HTERT RPE-1 (cell line): ENCODE results near the gene BCDIN3D.

Source experiments
- in situ Hi-C: fragments of 300-500 bp; cut with MboI; formaldehyde crosslinking; loops from 4 replicates; pipeline ENCODE4 v1.14.3; 2020; ENCODE audit warnings: low sequenced_read_pairs

Gene BCDIN3D

DNA sequence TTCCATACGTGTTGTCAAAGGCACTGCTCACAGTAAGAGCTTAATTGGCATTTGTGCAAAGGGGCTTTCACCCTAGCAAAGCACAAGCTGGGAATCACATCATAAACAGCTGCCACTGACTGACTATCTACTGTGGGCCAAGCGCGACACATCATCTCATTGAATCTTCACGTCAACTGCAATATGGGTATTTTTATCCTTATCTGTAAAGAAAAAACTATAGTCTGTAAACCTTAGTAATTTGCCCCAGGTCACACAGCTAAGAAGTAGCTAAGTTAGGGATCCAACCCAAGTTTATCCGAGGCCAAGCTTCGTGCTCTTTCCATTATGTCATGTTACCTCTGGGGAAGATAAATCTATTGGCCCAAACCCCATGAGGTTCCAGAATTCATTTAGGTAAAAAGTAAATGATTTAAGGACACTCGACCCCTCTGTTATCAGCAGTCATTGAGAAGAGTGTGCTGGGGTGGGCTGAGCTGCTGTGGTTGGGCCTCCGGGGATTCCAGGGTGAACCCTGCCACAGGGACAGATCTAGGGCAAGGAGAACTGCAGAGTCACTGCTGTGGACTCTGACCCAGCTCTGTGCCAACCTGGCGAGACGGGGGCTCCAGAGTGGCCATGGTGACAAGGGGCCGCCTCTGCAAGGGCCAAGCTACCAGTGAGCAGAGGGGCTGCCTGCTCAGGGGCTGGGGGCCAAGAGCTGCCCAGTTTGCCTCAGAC is 42.3 kb downstream of the BCDIN3D start:
- in situ Hi-C loops = no loop called here

GRCh38 chr12:49798934-49799333 is 44.0 kb downstream of the BCDIN3D start:
- in situ Hi-C loops = no loop called here

- in situ Hi-C loops = no loop called here
These were observed 44.7 kb downstream of the BCDIN3D start for GRCh38 chr12:49798248-49798647.

DNA sequence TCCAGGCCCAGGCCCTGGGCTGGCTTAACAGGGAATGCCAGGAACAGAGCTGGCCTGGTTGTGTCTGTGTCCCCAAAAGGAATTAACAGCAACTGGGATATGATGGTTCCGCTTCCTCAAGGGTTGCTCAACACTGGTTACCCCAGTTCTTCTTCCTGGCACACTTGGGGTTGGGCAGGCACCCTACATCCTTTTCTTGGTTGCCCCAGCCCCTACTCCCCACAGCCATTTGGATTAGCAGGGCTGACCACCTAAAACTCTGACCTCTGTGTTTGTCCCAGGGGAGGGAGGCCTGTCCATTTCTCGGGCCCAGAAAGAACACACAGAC is 45.5 kb downstream of the BCDIN3D start:
- in situ Hi-C loops = no loop called here

- in situ Hi-C loops = no loop called here
These were observed 46.1 kb downstream of the BCDIN3D start for GRCh38 chr12:49796606-49797448.

DNA sequence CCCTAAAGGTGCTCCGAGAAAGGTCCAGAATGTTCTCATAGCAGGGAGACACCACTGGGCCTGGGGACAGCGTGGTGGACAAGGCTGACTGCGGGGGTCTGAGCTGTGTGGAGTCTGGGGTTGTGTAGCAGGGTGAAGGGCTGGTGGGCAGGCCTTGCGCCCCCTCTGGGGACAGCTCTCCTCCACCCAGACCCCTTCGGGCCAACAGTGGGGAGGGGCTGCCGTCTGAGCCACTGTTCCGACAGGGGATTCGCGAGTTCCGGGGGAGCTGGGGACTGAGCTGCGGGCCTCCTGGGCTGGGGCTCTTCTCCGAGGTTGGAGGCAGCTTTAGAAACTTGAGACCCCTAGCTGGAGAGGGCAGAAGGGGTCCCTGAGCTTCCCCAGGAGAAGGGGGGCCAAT is 46.8 kb downstream of the BCDIN3D start:
- in situ Hi-C loops = no loop called here

GRCh38 chr12:49795654-49796105 is 47.2 kb downstream of the BCDIN3D start:
- in situ Hi-C loops = no loop called here

DNA sequence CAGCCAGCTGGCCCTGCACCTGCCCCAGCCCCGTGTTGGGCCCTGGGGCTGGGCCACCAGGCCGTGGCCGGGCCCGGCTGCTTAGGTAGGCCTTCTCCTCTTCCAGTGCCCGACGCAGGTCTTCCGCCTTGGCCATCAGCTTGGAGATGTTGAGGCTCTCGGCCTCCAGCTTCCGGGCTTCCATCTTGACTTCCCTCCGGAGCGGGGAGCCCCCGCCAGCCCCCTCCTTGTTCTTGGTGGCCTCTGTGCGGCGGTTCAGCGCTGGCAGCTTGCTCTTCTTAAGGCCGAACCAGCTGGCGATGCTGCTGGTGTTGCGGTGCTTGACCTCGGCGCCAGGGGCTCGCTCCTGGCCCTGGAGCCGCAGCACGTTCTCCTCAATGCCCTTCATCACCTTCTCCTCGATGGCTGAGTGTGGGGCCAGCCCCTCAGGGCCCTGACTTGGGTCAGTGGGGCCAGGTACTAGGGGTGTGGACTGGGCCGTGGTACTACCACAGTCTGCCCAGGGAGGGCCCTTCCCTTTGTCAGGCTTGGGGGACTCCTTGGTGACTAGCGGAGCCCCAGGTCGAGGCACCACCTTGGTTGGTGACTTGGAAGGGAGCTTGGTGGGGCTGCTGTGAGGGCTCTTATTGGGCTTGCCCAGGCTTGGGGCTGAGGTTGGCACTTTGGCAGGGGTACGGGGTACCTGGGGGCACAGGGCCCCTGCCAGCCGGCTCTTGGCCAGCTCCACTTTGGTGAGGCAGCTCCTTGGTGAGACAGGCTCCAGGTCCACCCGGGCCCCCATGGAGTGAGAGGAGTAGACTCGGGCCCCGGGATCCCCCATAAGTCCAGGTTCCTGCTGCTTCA is 47.9 kb downstream of the BCDIN3D start:
- in situ Hi-C loops = no loop called here

- in situ Hi-C loops = no loop called here
These were observed 48.9 kb downstream of the BCDIN3D start for GRCh38 chr12:49794021-49794420.

DNA sequence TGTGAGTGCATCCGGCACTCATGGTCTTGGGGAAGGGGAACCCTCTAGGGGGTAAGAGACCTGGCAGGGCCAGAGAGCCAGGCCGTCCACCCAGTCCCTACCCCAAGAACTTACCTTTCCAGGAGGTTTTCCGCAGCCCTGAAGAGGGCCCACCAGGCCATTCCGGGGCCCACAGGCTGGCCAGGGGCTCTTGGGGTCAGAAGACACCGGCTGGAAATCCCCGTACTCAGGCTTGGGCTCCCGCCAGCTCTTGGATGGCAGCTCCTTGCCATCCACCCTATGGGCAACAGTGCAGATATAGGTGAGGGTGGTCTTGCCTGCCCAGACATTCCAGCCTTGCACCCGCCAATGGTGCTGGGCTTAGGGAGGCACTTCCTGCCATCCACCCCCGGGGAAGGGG is 49.3 kb downstream of the BCDIN3D start:
- in situ Hi-C loops = no loop called here

- in situ Hi-C loops = no loop called here
These were observed 49.8 kb downstream of the BCDIN3D start for GRCh38 chr12:49792976-49793580.

- in situ Hi-C loops = no loop called here
These were observed 50.5 kb downstream of the BCDIN3D start for GRCh38 chr12:49792181-49792970.

DNA sequence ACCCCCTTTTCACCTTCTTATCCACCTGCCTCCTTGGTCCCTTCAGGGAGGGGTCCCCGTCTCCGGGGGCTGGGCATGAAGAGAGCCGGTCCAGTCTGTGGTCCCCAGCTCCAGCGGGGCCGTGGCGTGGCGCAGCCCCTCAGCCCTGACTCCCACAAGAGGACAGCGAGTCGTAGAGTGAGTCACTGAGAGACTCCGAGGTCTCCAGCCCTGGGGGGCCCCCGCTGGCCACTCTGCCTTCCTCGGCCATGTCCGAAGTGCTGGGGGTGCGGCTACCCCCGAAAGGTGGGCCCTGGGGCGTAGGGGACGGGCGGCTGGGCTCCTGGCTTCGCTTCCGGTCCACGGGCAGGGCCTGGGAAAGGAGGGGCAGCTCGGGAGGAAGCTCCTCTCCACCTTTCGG is 51.2 kb downstream of the BCDIN3D start:
- in situ Hi-C loops = no loop called here

GRCh38 chr12:49790741-49791555 is 52.0 kb downstream of the BCDIN3D start:
- in situ Hi-C loops = no loop called here

GRCh38 chr12:49789992-49790391 is 52.9 kb downstream of the BCDIN3D start:
- in situ Hi-C loops = no loop called here

DNA sequence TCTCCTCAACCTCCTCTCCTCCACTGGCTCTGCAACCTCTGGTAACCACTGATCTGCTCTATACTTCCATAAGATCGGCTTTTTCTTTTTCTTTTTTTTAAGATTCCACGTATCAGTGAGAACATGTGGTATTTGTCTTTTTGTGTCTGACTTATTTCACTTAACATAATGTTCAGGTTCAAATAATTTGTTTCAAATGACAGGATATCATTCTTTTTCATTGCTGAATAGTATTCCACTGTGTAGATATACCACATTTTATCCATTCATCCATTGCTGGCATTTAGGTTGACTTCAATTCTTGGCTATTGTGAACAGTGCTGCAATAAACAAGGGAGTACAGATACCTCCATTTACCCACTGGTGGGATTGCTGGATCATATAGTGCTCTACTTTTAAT is 55.2 kb downstream of the BCDIN3D start:
- in situ Hi-C loops = no loop called here
